ENCODE data around the gene GPR137. TPM values are rescaled to one million over a fixed set of nuclear protein-coding genes. Genes with fewer than 3 reads are reported as not detected.

Gene GPR137
- total and polyA plus RNA-seq, 4 donors, result 6.7 to 22.2 (median 9.0) TPM

DNA sequence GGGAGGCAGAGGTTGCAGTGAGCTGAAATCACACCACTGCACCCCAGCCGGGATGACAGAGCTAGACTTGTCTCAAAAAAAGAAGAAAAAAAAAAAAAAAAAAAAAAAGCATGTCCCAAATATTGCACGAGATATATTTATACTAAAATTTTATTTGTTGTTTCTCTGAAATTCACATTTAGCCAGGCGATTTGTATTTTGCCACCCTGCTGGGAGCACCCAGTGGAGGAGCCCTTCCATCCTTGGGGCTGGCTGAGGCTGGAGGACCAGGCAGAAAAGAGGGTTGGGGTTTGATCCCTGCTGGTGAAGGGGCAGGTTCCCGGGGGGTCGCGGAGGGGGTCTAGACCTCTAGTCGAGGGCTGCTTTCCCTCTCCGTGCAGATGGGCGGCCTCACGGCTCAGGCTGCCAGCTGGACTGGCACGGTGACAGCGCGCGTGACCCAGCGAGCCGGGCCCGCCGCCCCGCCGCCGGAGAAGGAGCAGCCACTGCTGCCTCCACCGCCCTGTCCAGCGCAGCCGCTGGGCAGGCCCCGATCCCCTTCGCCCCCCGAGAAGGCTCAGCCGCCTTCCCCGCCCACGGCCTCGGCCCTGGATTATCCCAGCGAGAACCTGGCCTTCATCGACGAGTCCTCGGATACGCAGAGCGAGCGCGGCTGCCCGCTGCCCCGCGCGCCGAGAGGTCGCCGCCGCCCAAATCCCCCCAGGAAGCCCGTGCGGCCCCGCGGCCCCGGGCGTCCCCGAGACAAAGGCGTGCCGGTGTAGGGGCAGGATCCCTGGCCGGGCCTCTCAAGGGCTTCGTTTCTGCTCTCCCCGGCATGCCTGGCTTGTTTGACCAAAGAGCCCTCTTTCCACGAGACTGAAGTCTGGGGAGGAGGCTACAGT, 13.6 kb downstream of the GPR137 start (continued):
- no peak for TF ChIP-seq CTCF (IDR thresholded peaks at IDR 0.05; ENCODE audit: low read depth, low read length, missing input control)
- TF ChIP-seq RAD21 (IDR thresholded peaks at IDR 0.05), result no peak
- TF ChIP-seq MAX (IDR thresholded peaks at IDR 0.05), result no peak
- no peak for TF ChIP-seq JUND (IDR thresholded peaks at IDR 0.05)
- TF ChIP-seq NR2F2 (IDR thresholded peaks at IDR 0.05), result no peak
- no peak for TF ChIP-seq GABPA (IDR thresholded peaks at IDR 0.05 in 1 of 2, conservative IDR thresholded peaks at IDR 0.05 in 1 of 2)
- no peak for TF ChIP-seq YY1 (IDR thresholded peaks at IDR 0.05)

DNA sequence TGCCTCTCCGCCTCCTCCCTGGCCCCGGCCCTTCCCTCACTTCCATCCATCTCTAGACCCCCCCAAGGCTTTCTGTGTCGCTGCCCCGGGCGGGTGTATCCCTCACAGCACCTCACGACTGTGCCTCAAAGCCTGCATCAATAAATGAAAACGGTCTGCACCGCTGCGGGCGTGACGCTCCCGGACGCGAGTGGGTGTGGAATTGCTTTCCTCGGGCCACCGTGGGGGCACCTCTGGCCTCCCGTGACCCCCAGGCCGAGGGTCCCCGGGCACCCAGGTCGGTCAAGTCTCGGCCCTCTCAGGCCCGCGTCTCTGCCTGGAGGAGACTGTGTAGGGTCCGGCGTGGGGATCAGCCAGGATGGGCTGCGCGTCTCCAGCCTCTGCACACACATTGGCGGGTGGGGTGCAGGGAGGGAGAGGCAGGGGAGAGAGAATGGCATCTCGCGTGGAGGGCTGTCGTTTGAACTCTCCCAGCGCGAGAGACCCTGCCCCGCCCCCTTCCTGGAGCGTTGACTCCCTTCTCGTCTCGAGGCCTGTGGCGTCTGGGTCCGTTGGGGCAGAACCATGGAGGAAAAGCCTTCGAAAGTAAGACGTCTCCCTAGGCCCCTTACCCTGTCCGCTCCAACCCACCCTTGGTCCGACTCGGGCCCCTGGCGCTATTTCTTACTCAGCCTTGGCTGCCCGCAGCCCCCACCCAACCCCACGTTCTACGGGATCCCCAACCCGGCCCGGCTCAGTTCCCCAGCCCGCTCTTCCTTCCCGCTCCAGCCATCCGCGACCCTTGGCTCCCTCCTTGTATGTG, 14.4 kb downstream of the GPR137 start, which contains the start of gene CATSPERZ:
TSS of gene CATSPERZ (plus strand) at position 512 of the 802 bp plus-strand sequence. CDS start at position 565, 53 bp downstream.
- Histone ChIP-seq H3K9ac (ENCODE audit: low read depth in 1 of 2, low read length in 2 of 2) (peak within 1 kb of the TSS in 1 of 2 donors; percentile 26), H3K27me3 (ENCODE audit: control insufficient read depth in 4 of 4, insufficient read depth in 4 of 4, low read length in 3 of 4) (peaks cover 0 to 19% (median 9%) of the 10 kb centered on the region in 4 donors)

More for the DNA sequence above, 14.4 kb downstream of the GPR137 start, which contains the start of gene CATSPERZ:
- H3K27ac ChIP-seq (ENCODE audit: low read depth in 1 of 2, low read length in 2 of 2), result no peak within 1 kb of the TSS
- H3K4me3 ChIP-seq (ENCODE audit: low read depth in 1 of 3, low read length in 3 of 3), result peak within 1 kb of the TSS in 1 of 3 donors; percentile 40
- TF ChIP-seq ATF3 (IDR thresholded peaks at IDR 0.05) (no peak), NR2F2 (IDR thresholded peaks at IDR 0.05) (no peak), SP1 (IDR thresholded peaks at IDR 0.05) (no peak), REST (IDR thresholded peaks at IDR 0.05) (no peak), RAD21 (IDR thresholded peaks at IDR 0.05) (no peak), FOXA1 (IDR thresholded peaks at IDR 0.05) (no peak), CTCF (IDR thresholded peaks at IDR 0.05; ENCODE audit: low read depth, low read length, missing input control) (no peak), FOXA2 (IDR thresholded peaks at IDR 0.05) (no peak), HNF4G (IDR thresholded peaks at IDR 0.05) (no peak), MAX (IDR thresholded peaks at IDR 0.05) (no peak), TAF1 (conservative IDR thresholded peaks at IDR 0.05) (no peak), GABPA (IDR thresholded peaks at IDR 0.05 in 1 of 2, conservative IDR thresholded peaks at IDR 0.05 in 1 of 2) (no peak), YY1 (IDR thresholded peaks at IDR 0.05) (no peak)
- peaks cover 12 to 33% (median 25%) of the 10 kb centered on the region in 4 donors for H3K4me1 ChIP-seq (ENCODE audit: control insufficient read depth in 4 of 4, insufficient read depth in 4 of 4, low read length in 3 of 4)
- H3K36me3 ChIP-seq (ENCODE audit: control insufficient read depth in 4 of 4, insufficient read depth in 3 of 4, low read depth in 1 of 4, low read length in 3 of 4), result no peaks in the 10 kb centered on the region
- H3K9me3 ChIP-seq (ENCODE audit: control insufficient read depth in 4 of 4, low read length in 3 of 4), result no peaks in the 10 kb centered on the region
- WGBS, result 5% methylated on average over 54 of the region's 54 CpGs
- no peak for DNase-seq (ENCODE audit: low spot score)
